Measurements from ENCODE around the gene TSPO. TPM values are rescaled to one million over a fixed set of nuclear protein-coding genes. Genes with fewer than 3 reads are reported as not detected.

TSPO gene
- total and polyA plus RNA-seq, 9 of the 15 experiments (the other 6 are each of a cell fraction or from before 2014, with no cell fraction given): 4.9 to 126 (median 25.3) TPM

GRCh38 chr22:43127166-43127908, 24.0 kb upstream of the TSPO start (continued):
- TF ChIP-seq, protein P1, sequence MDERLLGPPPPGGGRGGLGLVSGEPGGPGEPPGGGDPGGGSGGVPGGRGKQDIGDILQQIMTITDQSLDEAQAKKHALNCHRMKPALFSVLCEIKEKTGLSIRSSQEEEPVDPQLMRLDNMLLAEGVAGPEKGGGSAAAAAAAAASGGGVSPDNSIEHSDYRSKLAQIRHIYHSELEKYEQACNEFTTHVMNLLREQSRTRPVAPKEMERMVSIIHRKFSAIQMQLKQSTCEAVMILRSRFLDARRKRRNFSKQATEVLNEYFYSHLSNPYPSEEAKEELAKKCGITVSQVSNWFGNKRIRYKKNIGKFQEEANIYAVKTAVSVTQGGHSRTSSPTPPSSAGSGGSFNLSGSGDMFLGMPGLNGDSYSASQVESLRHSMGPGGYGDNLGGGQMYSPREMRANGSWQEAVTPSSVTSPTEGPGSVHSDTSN (CRISPR knock-in tag; IDR thresholded peaks at IDR 0.05; ENCODE audit: low read depth): no peak
- TF ChIP-seq, protein P1 (tag; conservative IDR thresholded peaks at IDR 0.05; ENCODE audit: low read depth): no peak

- H3K9ac ChIP-seq (ENCODE audit: insufficient read depth in 1 of 2, low read depth in 2 of 2, low read length in 2 of 2): no peak overlapping the region
These were observed 23.2 kb upstream of the TSPO start for GRCh38 chr22:43128116-43128515.

More at GRCh38 chr22:43128116-43128515, 23.2 kb upstream of the TSPO start:
- no peak overlapping the region for H3K4me2 ChIP-seq (ENCODE audit: insufficient read depth, low read length)
- no peak overlapping the region for H3K27ac ChIP-seq (ENCODE audit: extremely low read depth, low read depth, low read length)
- intact Hi-C loops (cut with micrococcal nuclease): no loop called here
- no peak overlapping the region for H2AFZ ChIP-seq (ENCODE audit: low read depth, low read length)
- H3K4me1 ChIP-seq (replicated peaks in 1 of 2; ENCODE audit: control insufficient read depth in 2 of 2, insufficient read depth in 2 of 2, low read length in 2 of 2): peaks cover 8 to 41% of the 10 kb centered on the region in 2 experiments; a peak in 4 of 5 replicates
- BruUV-seq (replicated peaks): no TSS peak
- no peaks in the 10 kb centered on the region for H3K9me1 ChIP-seq (ENCODE audit: control insufficient read depth, insufficient read depth, low read length)
- DNase-seq (ENCODE audit: extremely low read depth in 1 of 4, low spot score in 3 of 4) (no peak), FAIRE-seq (no peak), ATAC-seq (no peak)
- ChIA-PET CTCF (ENCODE audit: low intra/inter-chr PET ratio) (no interaction called here), POLR2A (no interaction called here)
- TF ChIP-seq, protein P2, sequence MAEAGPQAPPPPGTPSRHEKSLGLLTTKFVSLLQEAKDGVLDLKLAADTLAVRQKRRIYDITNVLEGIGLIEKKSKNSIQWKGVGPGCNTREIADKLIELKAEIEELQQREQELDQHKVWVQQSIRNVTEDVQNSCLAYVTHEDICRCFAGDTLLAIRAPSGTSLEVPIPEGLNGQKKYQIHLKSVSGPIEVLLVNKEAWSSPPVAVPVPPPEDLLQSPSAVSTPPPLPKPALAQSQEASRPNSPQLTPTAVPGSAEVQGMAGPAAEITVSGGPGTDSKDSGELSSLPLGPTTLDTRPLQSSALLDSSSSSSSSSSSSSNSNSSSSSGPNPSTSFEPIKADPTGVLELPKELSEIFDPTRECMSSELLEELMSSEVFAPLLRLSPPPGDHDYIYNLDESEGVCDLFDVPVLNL (CRISPR knock-in tag; IDR thresholded peaks at IDR 0.05; ENCODE audit: low read depth): no peak
- TF ChIP-seq, protein P3, sequence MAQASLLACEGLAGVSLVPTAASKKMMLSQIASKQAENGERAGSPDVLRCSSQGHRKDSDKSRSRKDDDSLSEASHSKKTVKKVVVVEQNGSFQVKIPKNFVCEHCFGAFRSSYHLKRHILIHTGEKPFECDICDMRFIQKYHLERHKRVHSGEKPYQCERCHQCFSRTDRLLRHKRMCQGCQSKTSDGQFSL (CRISPR knock-in tag; IDR thresholded peaks at IDR 0.05): 0 out of 2 replicates have a peak, but pooled peaks have one; percentile 19
- TF ChIP-seq, protein P3 (tag; IDR thresholded peaks at IDR 0.05): no peak
- TF ChIP-seq ZBTB33 (CRISPR knock-in tag; IDR thresholded peaks at IDR 0.05): peak; percentile 91
- TF ChIP-seq TAF15 (IDR thresholded peaks at IDR 0.05; ENCODE audit: low read depth, low read length): no peak
- TF ChIP-seq SIRT6 (IDR thresholded peaks at IDR 0.05; ENCODE audit: low read depth, low read length): no peak
- TF ChIP-seq TCFL5 (CRISPR knock-in tag; conservative IDR thresholded peaks at IDR 0.05): no peak
- no peak for TF ChIP-seq ZFPM2 (CRISPR knock-in tag; IDR thresholded peaks at IDR 0.05)
- no peak for TF ChIP-seq CBFA2T3 (IDR thresholded peaks at IDR 0.05)
- TF ChIP-seq POLR2G (IDR thresholded peaks at IDR 0.05; ENCODE audit: low read depth, low read length): peak; percentile 11; the same call in 1 of the 2 replicates
- no peaks in the 10 kb centered on the region for H3K9me3 ChIP-seq (replicated peaks; ENCODE audit: control insufficient read depth, insufficient read depth, low read depth, low read length)
- H3K36me3 ChIP-seq (ENCODE audit: control insufficient read depth, insufficient read depth, low read length): peaks cover 13% of the 10 kb centered on the region; the same call in 1 of the 3 replicates
- no peaks in the 10 kb centered on the region for H3K27me3 ChIP-seq (ENCODE audit: control insufficient read depth in 2 of 2, insufficient read depth in 2 of 2, low read length in 2 of 2)
- 64% methylated on average over 8 of the region's 13 CpGs for WGBS (ENCODE audit: insufficient coverage, low coverage, missing lambda C conversion rate)
- no peaks in the 10 kb centered on the region for H3K79me2 ChIP-seq (ENCODE audit: control insufficient read depth, insufficient read depth, low read length)
- in situ Hi-C loops (cut with MboI): no loop called here
- H4K20me1 ChIP-seq (replicated peaks; ENCODE audit: control insufficient read depth, insufficient read depth, low read length): no peaks in the 10 kb centered on the region
- H3K4me3 ChIP-seq: no peak overlapping the region
